SW480 (cell line): ENCODE measurements around the gene DNAJC8.
A peak's percentile ranks its signal among the peaks of the same experiment; 100 is the strongest.

ENCODE experiments used
- DNase-seq: peaks from one replicate; pipeline ENCODE4 v3.0.0-alpha.2; 2016; ENCODE audit warnings: low spot score

DNAJC8 gene

GRCh38 chr1:28249866-28250295 lies 17.1 kb upstream of the DNAJC8 start:
- DNase-seq = no peak

- DNase-seq = peak; percentile 93
Measured at GRCh38 chr1:28249013-28249865, 16.4 kb upstream of the DNAJC8 start.

- DNase-seq = peak; percentile 63
Measured at GRCh38 chr1:28248273-28249012, 15.6 kb upstream of the DNAJC8 start.

- DNase-seq = no peak
Measured at GRCh38 chr1:28247612-28248272, 14.9 kb upstream of the DNAJC8 start.

GRCh38 chr1:28246427-28246832 lies 13.6 kb upstream of the DNAJC8 start:
- peak; percentile 42 for DNase-seq

GRCh38 chr1:28244549-28245251 lies 11.9 kb upstream of the DNAJC8 start:
- no peak for DNase-seq

GRCh38 chr1:28243685-28244311 lies 11.0 kb upstream of the DNAJC8 start:
- no peak for DNase-seq

- DNase-seq = no peak
Measured at GRCh38 chr1:28241638-28242241, 8.9 kb upstream of the DNAJC8 start.

GRCh38 chr1:28240024-28240423 lies 7.2 kb upstream of the DNAJC8 start:
- DNase-seq = no peak

- no peak for DNase-seq
Measured at GRCh38 chr1:28239004-28239403, 6.2 kb upstream of the DNAJC8 start.

- DNase-seq = no peak
Measured at GRCh38 chr1:28236656-28237322, 4.0 kb upstream of the DNAJC8 start.

- peak; percentile 97 for DNase-seq
Measured at GRCh38 chr1:28235755-28236655, 3.2 kb upstream of the DNAJC8 start, which contains the start of gene ATP5IF1. Gene ATP5IF1 (plus strand): TSS chr1:28236124. CDS start chr1:28236184, 60 bp downstream.

GRCh38 chr1:28233264-28233606 lies 406 bp upstream of the DNAJC8 start:
- no peak for DNase-seq

GRCh38 chr1:28229996-28230395 lies 2.8 kb downstream of the DNAJC8 start:
- no peak for DNase-seq

- DNase-seq = no peak
Measured at GRCh38 chr1:28229089-28229488, 3.7 kb downstream of the DNAJC8 start.

- no peak for DNase-seq
Measured at GRCh38 chr1:28213315-28213714, 19.5 kb downstream of the DNAJC8 start.

- no peak for DNase-seq
Measured at GRCh38 chr1:28209700-28210099, 23.1 kb downstream of the DNAJC8 start.

GRCh38 chr1:28208818-28209441 lies 23.9 kb downstream of the DNAJC8 start:
- peak; percentile 69 for DNase-seq

- DNase-seq = no peak
Measured at GRCh38 chr1:28205243-28205642, 27.6 kb downstream of the DNAJC8 start.
